GM12872 (cell line): ENCODE measurements around the gene SLC18A3.

Source experiments
- CTCF ChIP-seq: IDR thresholded peaks from 3 replicates; pipeline ENCODE4 v1.5.1; 2011; ENCODE audit warnings: low read depth, mild to moderate bottlenecking, low read length, moderate library complexity; ENCODE audit not compliant: insufficient read depth

The SLC18A3 gene

DNA sequence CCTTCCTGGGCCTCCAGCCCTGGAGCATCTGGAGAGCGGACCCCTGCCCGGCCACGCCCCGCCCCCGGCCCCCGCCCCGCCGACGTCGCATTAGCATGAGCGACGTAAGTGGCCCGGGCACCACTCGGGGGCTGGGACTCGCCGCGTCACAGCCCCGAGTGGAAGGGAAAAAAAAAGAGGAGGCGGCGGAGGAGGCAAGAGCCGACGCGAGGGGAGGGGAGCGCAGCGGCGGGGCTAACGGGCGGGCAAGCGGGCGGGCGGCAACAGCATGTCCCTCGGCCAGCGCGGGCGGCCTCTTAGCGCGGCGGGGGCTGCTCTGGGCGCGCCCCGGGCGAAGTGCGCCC lies at the start of gene SLC18A3:
TSS of gene SLC18A3 (plus strand) at position 197 of the 344 bp plus-strand sequence. CDS start 431 bp downstream, outside the sequence.
- no peak for TF ChIP-seq CTCF

- TF ChIP-seq CTCF: no peak
Observed at GRCh38 chr10:49560526-49560925, 49.6 kb upstream of the SLC18A3 start.

DNA sequence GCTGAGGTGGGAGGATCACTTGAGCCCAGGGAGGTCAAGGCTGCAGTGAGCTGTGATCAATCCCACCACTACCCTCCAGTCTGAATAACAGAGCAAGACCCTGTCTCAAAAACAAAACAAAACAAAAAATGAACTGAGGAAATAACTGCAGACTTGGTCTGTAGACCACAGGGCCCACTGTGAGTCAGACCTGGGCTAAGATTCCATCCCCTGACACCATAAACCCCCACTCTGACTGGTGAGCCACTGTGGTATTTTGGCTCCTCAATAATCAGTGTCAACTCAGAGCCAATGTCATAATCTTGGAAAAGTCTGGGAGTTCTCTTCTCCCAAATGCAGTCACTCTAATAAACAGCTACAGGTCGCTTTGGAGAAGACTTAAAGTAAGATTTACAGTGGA lies 47.2 kb upstream of the SLC18A3 start:
- no peak for TF ChIP-seq CTCF

- no peak for TF ChIP-seq CTCF
Observed at GRCh38 chr10:49564461-49565009, 45.6 kb upstream of the SLC18A3 start.

DNA sequence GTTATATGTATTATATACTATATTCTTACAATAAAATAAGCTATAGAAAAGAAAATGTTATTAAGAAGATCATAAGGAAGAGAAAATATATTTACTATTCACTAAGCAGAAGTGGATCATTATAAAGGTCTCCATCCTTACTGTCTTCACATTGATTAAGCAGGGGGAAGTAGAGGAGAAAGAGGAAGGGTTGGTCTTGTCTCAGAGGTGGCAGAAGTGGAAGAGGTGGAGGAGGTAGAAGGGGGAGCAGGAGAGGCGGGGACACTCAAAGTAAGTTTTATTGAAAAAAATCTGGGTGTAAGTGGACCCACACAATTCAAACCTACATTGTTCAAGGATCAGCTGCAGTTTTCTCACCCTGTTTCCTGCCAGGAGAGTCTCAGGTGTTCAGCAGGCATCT lies 42.3 kb upstream of the SLC18A3 start:
- TF ChIP-seq CTCF: no peak

DNA sequence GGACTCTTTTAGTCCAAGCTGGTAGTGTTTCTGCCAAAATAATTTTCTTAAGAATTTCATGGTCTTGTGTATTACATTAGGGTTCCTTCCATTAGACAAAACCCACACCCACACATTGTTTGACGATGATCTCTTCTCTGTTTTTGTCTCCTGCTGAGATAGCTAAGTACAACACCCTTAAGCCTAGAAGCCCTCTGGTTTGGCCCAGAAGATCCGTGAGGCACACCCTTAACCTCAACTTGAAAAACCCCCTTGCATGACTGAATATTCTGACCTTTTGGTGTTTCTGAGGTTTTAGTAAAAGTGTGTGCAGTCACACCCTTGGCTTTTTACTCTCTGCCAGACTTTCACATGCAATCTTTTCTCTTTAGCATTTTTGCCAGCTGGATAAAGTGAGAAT lies 41.9 kb upstream of the SLC18A3 start:
- no peak for TF ChIP-seq CTCF

DNA sequence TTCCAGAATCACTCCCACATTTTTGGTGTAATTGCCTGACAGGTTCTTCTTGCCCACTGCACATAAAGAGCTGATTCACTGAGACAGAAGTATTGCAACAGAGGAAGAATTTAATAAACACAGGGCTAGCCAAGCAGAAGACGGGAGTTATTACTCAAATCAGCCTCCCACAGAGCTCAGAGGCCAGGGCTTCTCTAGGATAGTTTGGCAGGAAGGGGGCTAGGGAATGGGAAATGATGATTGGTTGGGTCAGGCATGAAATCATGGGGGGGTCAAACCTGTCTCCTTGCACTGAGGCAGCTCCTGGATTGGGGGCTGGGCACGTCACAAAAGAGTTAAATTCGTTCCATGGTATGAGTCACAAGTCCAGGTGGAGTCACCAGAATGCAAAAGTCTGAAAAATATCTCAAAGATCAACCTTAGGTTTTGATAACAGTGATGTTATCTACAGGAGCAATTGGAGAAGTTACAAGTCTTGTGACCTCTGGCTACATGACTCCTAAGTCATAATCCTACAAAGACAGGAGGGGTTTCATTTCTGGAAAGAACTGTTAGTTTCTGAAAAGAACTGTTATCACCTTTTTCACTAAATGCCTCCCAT lies 41.0 kb upstream of the SLC18A3 start:
- no peak for TF ChIP-seq CTCF

DNA sequence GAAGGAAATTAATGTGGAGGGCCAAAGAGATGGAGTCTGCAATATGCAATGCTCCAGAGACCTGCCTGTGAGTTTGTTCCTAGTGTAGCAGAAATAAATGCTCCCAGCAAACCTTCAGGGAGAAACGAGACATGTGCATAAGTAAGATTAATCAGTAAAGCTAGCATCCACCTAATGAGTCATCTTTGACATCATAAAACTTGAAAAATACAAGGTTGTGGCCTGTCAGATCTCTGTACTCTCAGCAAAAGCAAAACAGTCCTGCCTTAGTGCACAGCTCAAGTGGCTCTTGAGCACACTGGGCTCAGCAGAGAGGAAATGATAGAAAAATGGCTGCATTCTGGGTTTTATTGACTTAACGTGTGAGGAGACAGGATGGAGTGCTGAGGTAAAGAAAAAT lies 38.7 kb upstream of the SLC18A3 start:
- no peak for TF ChIP-seq CTCF
